OCI-LY3 (cell line): ENCODE data around the gene ADAP1.
A peak's percentile ranks its signal among the peaks of the same experiment; 100 is the strongest.
"Not testable (repeated sequence)": the region's sequence is repeated elsewhere in the genome, so short reads cannot be mapped to it uniquely, and the experiment has no call there.

Experiments
- H2AFZ ChIP-seq: fragments of 200-600, 300-600 bp; shearing (Covaris generic); 2 replicates; pipeline ENCODE4 v1.6.0; 2014; ENCODE audit warnings: antibody characterized with exemption, low read depth, low read length
- H3K27ac ChIP-seq: fragments of 200-600, 300-600 bp; sonication (generic); 2 replicates; pipeline ENCODE4 v1.5.1; 2014; ENCODE audit warnings: mild to moderate bottlenecking, low read length, moderate library complexity, mixed read lengths
- H3K27me3 ChIP-seq: fragments of 200-600, 300-600 bp; sonication (generic); 2 replicates; pipeline ENCODE4 v1.6.1; 2014; ENCODE audit warnings: low read depth, low read length, mixed read lengths
- H3K36me3 ChIP-seq: fragments of 200-600, 300-600 bp; sonication (generic); replicated peaks from 2 replicates; pipeline ENCODE3; 2014; ENCODE audit warnings: low read depth, low read length, mixed read lengths
- H3K4me1 ChIP-seq: fragments of 300-600, 200-600 bp; sonication (generic); 2 replicates; pipeline ENCODE4 v1.6.1; 2014; ENCODE audit warnings: low read length, mixed read lengths
- H3K4me2 ChIP-seq: fragments of 200-600, 300-600 bp; sonication (generic); 2 replicates; pipeline ENCODE4 v1.6.1; 2014; ENCODE audit warnings: low read length, mixed read lengths
- H3K4me3 ChIP-seq: fragments of 300-600, 200-600 bp; sonication (generic); 2 replicates; pipeline ENCODE4 v1.5.1; 2014; ENCODE audit warnings: antibody characterized with exemption, mild to moderate bottlenecking, low read length, moderate library complexity
- H3K79me2 ChIP-seq: fragments of 300-600, 200-600 bp; shearing (Covaris generic); 2 replicates; pipeline ENCODE4 v1.6.1; 2014; ENCODE audit warnings: mild to moderate bottlenecking, low read length, mixed read lengths
- H3K9ac ChIP-seq: fragments of 300-600, 200-600 bp; shearing (Covaris generic); 2 replicates; pipeline ENCODE4 v1.6.0; 2014; ENCODE audit warnings: mild to moderate bottlenecking, low read length, moderate library complexity
- H3K9me3 ChIP-seq: fragments of 200-600, 300-600 bp; shearing (Covaris generic); 2 replicates; pipeline ENCODE4 v1.6.1; 2014; ENCODE audit warnings: low read length, mixed read lengths; ENCODE audit not compliant: insufficient read depth
- H4K20me1 ChIP-seq: fragments of 200-600, 300-600 bp; sonication (generic); 2 replicates; pipeline ENCODE4 v1.6.1; 2016; ENCODE audit warnings: low read length, mixed read lengths; ENCODE audit not compliant: insufficient read depth
- CTCF ChIP-seq: fragments of 200-600, 300-600 bp; sonication (generic); IDR thresholded peaks from 2 replicates; pipeline ENCODE4 v1.5.1; 2014; ENCODE audit warnings: antibody characterized with exemption, low read length, low read depth
- EZH2phosphoT487 ChIP-seq: fragments of 200-600 bp; shearing (Covaris generic); IDR thresholded peaks from 2 replicates; pipeline ENCODE4 v1.6.1; 2018; ENCODE audit warnings: antibody characterized with exemption, mixed run types, low read depth

The ADAP1 gene

DNA sequence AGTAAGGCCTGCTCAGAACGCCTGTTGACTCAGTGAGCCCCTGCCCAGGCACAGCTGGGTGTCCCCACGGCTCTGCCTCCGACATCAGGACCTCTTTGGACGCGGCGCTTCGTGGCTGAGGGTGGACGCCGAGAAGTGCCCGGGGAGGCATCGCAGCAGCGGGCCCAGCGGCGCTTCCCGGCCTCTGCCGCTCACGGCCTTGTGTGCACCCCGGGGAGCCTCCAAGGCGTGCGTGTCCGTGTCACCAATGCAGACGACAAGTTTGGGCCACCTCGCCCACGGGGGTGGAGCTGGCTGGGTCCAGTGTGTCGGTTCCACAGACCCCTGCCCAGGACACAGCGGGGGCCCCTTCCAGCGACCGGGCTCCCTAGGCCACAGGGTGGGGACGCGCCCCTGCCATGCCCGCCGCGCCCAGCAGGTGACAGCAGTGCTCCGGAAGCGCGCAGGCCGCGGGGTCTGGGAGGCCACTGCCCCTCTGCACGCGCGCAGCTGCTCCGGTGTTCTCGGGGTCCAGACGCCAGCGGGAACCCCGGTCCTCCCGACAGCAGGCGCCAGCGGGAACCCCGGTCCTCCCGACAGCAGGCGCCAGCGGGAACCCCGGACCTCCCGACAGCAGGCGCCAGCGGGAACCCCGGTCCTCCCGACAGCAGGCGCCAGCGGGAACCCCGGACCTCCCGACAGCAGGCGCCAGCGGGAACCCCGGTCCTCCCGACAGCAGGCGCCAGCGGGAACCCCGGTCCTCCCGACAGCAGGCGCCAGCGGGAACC lies 45.7 kb downstream of the ADAP1 start:
- H4K20me1 ChIP-seq, H3K9ac ChIP-seq, H3K4me3 ChIP-seq, H3K9me3 ChIP-seq, H3K4me2 ChIP-seq, H3K36me3 ChIP-seq, H2AFZ ChIP-seq, H3K27me3 ChIP-seq, H3K27ac ChIP-seq, H3K79me2 ChIP-seq: not testable (repeated sequence)
- peaks cover 10% of the 10 kb centered on the region for H3K4me1 ChIP-seq
- 0 out of 2 replicates have a peak, but pooled peaks have one; percentile 4 for TF ChIP-seq CTCF

- Histone ChIP-seq H3K79me2 (no peaks in the 10 kb centered on the region), H3K4me2 (no peak overlapping the region), H3K27me3 (no peaks in the 10 kb centered on the region), H4K20me1 (no peaks in the 10 kb centered on the region), H3K4me1 (peaks cover 10% of the 10 kb centered on the region), H3K9ac (no peak overlapping the region), H3K9me3 (no peaks in the 10 kb centered on the region), H3K27ac (no peak overlapping the region), H3K4me3 (no peak overlapping the region), H2AFZ (no peak overlapping the region), H3K36me3 (no peaks in the 10 kb centered on the region)
- TF ChIP-seq EZH2phosphoT487 = no peak
- no peak for TF ChIP-seq CTCF
These were observed 46.3 kb downstream of the ADAP1 start for GRCh38 chr7:908159-908581.

GRCh38 chr7:907158-907980 lies 47.1 kb downstream of the ADAP1 start:
- no peaks in the 10 kb centered on the region for H3K9me3 ChIP-seq
- no peak overlapping the region for H3K9ac ChIP-seq
- H3K79me2 ChIP-seq = no peaks in the 10 kb centered on the region
- no peak overlapping the region for H2AFZ ChIP-seq
- no peak overlapping the region for H3K4me2 ChIP-seq
- no peak for TF ChIP-seq CTCF
- no peak for TF ChIP-seq EZH2phosphoT487
- H3K4me1 ChIP-seq = peaks cover 10% of the 10 kb centered on the region
- no peaks in the 10 kb centered on the region for H4K20me1 ChIP-seq
- H3K27ac ChIP-seq = no peak overlapping the region
- H3K4me3 ChIP-seq = no peak overlapping the region
- H3K36me3 ChIP-seq = no peaks in the 10 kb centered on the region
- H3K27me3 ChIP-seq = no peaks in the 10 kb centered on the region

DNA sequence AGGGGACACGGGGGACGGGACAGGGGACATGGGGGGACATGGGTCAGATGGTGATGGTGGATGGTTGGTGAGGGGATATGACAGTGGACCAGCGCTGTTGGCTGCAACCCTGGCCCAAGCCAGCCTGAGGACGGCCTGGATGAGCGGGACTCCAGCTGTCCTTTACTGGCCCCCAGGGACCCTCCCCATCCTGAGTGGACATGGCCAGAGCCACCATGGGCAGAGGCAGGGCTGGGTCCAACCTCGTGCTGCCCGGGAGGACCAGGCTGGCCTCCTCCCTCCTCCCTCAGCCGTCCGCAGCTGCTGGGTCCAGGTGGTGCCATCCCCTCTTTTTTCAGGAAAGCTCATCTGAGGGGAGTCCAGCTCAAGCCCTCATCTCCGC lies 47.7 kb downstream of the ADAP1 start:
- Histone ChIP-seq H3K4me2 (no peak overlapping the region), H3K4me1 (peaks cover 10% of the 10 kb centered on the region), H3K27me3 (no peaks in the 10 kb centered on the region), H4K20me1 (no peaks in the 10 kb centered on the region), H3K9ac (no peak overlapping the region), H3K9me3 (no peaks in the 10 kb centered on the region), H3K36me3 (no peaks in the 10 kb centered on the region), H3K27ac (no peak overlapping the region), H2AFZ (no peak overlapping the region), H3K4me3 (no peak overlapping the region), H3K79me2 (no peaks in the 10 kb centered on the region)
- no peak for TF ChIP-seq EZH2phosphoT487
- no peak for TF ChIP-seq CTCF
